ENCODE results near the gene CDC42EP2.
A peak's percentile ranks its signal among the peaks of the same experiment; 100 is the strongest.

Gene CDC42EP2

GRCh38 chr11:65288706-65289536, 25.7 kb upstream of the CDC42EP2 start:
- H3K27me3 Mint-ChIP-seq, result no peaks in the 10 kb centered on the region
- H3K27ac Mint-ChIP-seq (ENCODE audit: low read depth), result no peak overlapping the region
- H3K4me1 Mint-ChIP-seq, result no peaks in the 10 kb centered on the region
- no peaks in the 10 kb centered on the region for H3K9me3 Mint-ChIP-seq
- ATAC-seq (replicated peaks; ENCODE audit: extremely low read depth, poor library complexity, severe bottlenecking) (no peak), DNase-seq (ENCODE audit: low spot score in 2 of 2) (no peak)
- H3K4me3 Mint-ChIP-seq, result no peak overlapping the region
- peaks cover 33% of the 10 kb centered on the region for H3K36me3 Mint-ChIP-seq (ENCODE audit: insufficient read depth)

- H3K36me3 Mint-ChIP-seq (ENCODE audit: insufficient read depth), result peaks cover 32% of the 10 kb centered on the region
- DNase-seq (ENCODE audit: low spot score in 2 of 2), result no peak
- no peak overlapping the region for H3K4me3 Mint-ChIP-seq
- no peaks in the 10 kb centered on the region for H3K9me3 Mint-ChIP-seq
- no peak overlapping the region for H3K27ac Mint-ChIP-seq (ENCODE audit: low read depth)
- ATAC-seq (replicated peaks; ENCODE audit: extremely low read depth, poor library complexity, severe bottlenecking), result no peak
- no peaks in the 10 kb centered on the region for H3K27me3 Mint-ChIP-seq
- H3K4me1 Mint-ChIP-seq, result no peaks in the 10 kb centered on the region
Measured at GRCh38 chr11:65290448-65291165, 24.1 kb upstream of the CDC42EP2 start.

GRCh38 chr11:65291613-65292012, 23.1 kb upstream of the CDC42EP2 start:
- Mint-ChIP-seq H3K27ac (ENCODE audit: low read depth) (no peak overlapping the region), H3K4me1 (no peaks in the 10 kb centered on the region), H3K4me3 (no peak overlapping the region), H3K36me3 (ENCODE audit: insufficient read depth) (peaks cover 34% of the 10 kb centered on the region), H3K9me3 (no peaks in the 10 kb centered on the region), H3K27me3 (no peaks in the 10 kb centered on the region)
- ATAC-seq (replicated peaks; ENCODE audit: extremely low read depth, poor library complexity, severe bottlenecking), result no peak
- DNase-seq (ENCODE audit: low spot score in 2 of 2), result no peak

GRCh38 chr11:65292890-65293289, 21.8 kb upstream of the CDC42EP2 start:
- Mint-ChIP-seq H3K27me3 (no peaks in the 10 kb centered on the region), H3K9me3 (no peaks in the 10 kb centered on the region), H3K27ac (ENCODE audit: low read depth) (no peak overlapping the region), H3K36me3 (ENCODE audit: insufficient read depth) (peaks cover 34% of the 10 kb centered on the region), H3K4me3 (no peak overlapping the region), H3K4me1 (no peaks in the 10 kb centered on the region)
- ATAC-seq (replicated peaks; ENCODE audit: extremely low read depth, poor library complexity, severe bottlenecking) (no peak), DNase-seq (ENCODE audit: low spot score in 2 of 2) (no peak)

GRCh38 chr11:65293909-65294381, 20.7 kb upstream of the CDC42EP2 start:
- ATAC-seq (replicated peaks; ENCODE audit: extremely low read depth, poor library complexity, severe bottlenecking) (no peak), DNase-seq (ENCODE audit: low spot score in 2 of 2) (no peak)
- Mint-ChIP-seq H3K4me1 (no peaks in the 10 kb centered on the region), H3K4me3 (no peak overlapping the region), H3K9me3 (no peaks in the 10 kb centered on the region), H3K27ac (ENCODE audit: low read depth) (peak overlapping the region; percentile 72), H3K36me3 (ENCODE audit: insufficient read depth) (peaks cover 32% of the 10 kb centered on the region), H3K27me3 (no peaks in the 10 kb centered on the region)

- no peak for ATAC-seq (replicated peaks; ENCODE audit: extremely low read depth, poor library complexity, severe bottlenecking)
- Mint-ChIP-seq H3K36me3 (ENCODE audit: insufficient read depth) (peaks cover 24% of the 10 kb centered on the region), H3K4me3 (no peak overlapping the region), H3K9me3 (no peaks in the 10 kb centered on the region), H3K27ac (ENCODE audit: low read depth) (peak overlapping the region; percentile 41), H3K4me1 (no peaks in the 10 kb centered on the region), H3K27me3 (no peaks in the 10 kb centered on the region)
- no peak for DNase-seq (ENCODE audit: low spot score in 2 of 2)
Measured at GRCh38 chr11:65295001-65295400, 19.7 kb upstream of the CDC42EP2 start.

GRCh38 chr11:65295571-65296341, 18.9 kb upstream of the CDC42EP2 start:
- Mint-ChIP-seq H3K36me3 (ENCODE audit: insufficient read depth) (peaks cover 19% of the 10 kb centered on the region), H3K9me3 (no peaks in the 10 kb centered on the region)

GRCh38 chr11:65297026-65297672, 17.5 kb upstream of the CDC42EP2 start:
- H3K36me3 Mint-ChIP-seq (ENCODE audit: insufficient read depth), result peaks cover 16% of the 10 kb centered on the region
- no peaks in the 10 kb centered on the region for H3K4me1 Mint-ChIP-seq
- no peaks in the 10 kb centered on the region for H3K9me3 Mint-ChIP-seq
- H3K27me3 Mint-ChIP-seq, result no peaks in the 10 kb centered on the region
- H3K27ac Mint-ChIP-seq (ENCODE audit: low read depth), result no peak overlapping the region
- no peak overlapping the region for H3K4me3 Mint-ChIP-seq
- no peak for ATAC-seq (replicated peaks; ENCODE audit: extremely low read depth, poor library complexity, severe bottlenecking)
- DNase-seq (ENCODE audit: low spot score in 2 of 2), result no peak

More at GRCh38 chr11:65295571-65296341, 18.9 kb upstream of the CDC42EP2 start:
- no peak overlapping the region for H3K4me3 Mint-ChIP-seq
- no peaks in the 10 kb centered on the region for H3K27me3 Mint-ChIP-seq
- H3K27ac Mint-ChIP-seq (ENCODE audit: low read depth), result peak overlapping the region; percentile 41
- DNase-seq (ENCODE audit: low spot score in 2 of 2) (no peak), ATAC-seq (replicated peaks; ENCODE audit: extremely low read depth, poor library complexity, severe bottlenecking) (no peak)
- H3K4me1 Mint-ChIP-seq, result no peaks in the 10 kb centered on the region

- DNase-seq (ENCODE audit: low spot score in 2 of 2) (no peak), ATAC-seq (replicated peaks; ENCODE audit: extremely low read depth, poor library complexity, severe bottlenecking) (no peak)
- Mint-ChIP-seq H3K36me3 (ENCODE audit: insufficient read depth) (peaks cover 14% of the 10 kb centered on the region), H3K4me3 (no peak overlapping the region), H3K27me3 (no peaks in the 10 kb centered on the region), H3K9me3 (no peaks in the 10 kb centered on the region), H3K4me1 (no peaks in the 10 kb centered on the region), H3K27ac (ENCODE audit: low read depth) (no peak overlapping the region)
Measured at GRCh38 chr11:65298131-65298535, 16.5 kb upstream of the CDC42EP2 start.

- no peak for DNase-seq (ENCODE audit: low spot score in 2 of 2)
- H3K27ac Mint-ChIP-seq (ENCODE audit: low read depth), result no peak overlapping the region
- no peak for ATAC-seq (replicated peaks; ENCODE audit: extremely low read depth, poor library complexity, severe bottlenecking)
- H3K36me3 Mint-ChIP-seq (ENCODE audit: insufficient read depth), result peaks cover 13% of the 10 kb centered on the region
- no peaks in the 10 kb centered on the region for H3K4me1 Mint-ChIP-seq
- H3K9me3 Mint-ChIP-seq, result no peaks in the 10 kb centered on the region
- H3K4me3 Mint-ChIP-seq, result no peak overlapping the region
- H3K27me3 Mint-ChIP-seq, result no peaks in the 10 kb centered on the region
Measured at GRCh38 chr11:65298655-65299179, 15.9 kb upstream of the CDC42EP2 start.

- no peaks in the 10 kb centered on the region for H3K27me3 Mint-ChIP-seq
- H3K4me1 Mint-ChIP-seq, result no peaks in the 10 kb centered on the region
- H3K4me3 Mint-ChIP-seq, result no peak overlapping the region
- no peak overlapping the region for H3K27ac Mint-ChIP-seq (ENCODE audit: low read depth)
- no peaks in the 10 kb centered on the region for H3K9me3 Mint-ChIP-seq
- ATAC-seq (replicated peaks; ENCODE audit: extremely low read depth, poor library complexity, severe bottlenecking), result no peak
- DNase-seq (ENCODE audit: low spot score in 2 of 2), result no peak
- H3K36me3 Mint-ChIP-seq (ENCODE audit: insufficient read depth), result peaks cover 13% of the 10 kb centered on the region
Measured at GRCh38 chr11:65300621-65301275, 13.9 kb upstream of the CDC42EP2 start.

All from central memory CD8-positive, alpha-beta T cell (primary cell).